Measurements from ENCODE around the gene GOLGA6L10.
"Not testable (repeated sequence)": the region's sequence is repeated elsewhere in the genome, so short reads cannot be mapped to it uniquely, and the experiment has no call there.

Gene GOLGA6L10

DNA sequence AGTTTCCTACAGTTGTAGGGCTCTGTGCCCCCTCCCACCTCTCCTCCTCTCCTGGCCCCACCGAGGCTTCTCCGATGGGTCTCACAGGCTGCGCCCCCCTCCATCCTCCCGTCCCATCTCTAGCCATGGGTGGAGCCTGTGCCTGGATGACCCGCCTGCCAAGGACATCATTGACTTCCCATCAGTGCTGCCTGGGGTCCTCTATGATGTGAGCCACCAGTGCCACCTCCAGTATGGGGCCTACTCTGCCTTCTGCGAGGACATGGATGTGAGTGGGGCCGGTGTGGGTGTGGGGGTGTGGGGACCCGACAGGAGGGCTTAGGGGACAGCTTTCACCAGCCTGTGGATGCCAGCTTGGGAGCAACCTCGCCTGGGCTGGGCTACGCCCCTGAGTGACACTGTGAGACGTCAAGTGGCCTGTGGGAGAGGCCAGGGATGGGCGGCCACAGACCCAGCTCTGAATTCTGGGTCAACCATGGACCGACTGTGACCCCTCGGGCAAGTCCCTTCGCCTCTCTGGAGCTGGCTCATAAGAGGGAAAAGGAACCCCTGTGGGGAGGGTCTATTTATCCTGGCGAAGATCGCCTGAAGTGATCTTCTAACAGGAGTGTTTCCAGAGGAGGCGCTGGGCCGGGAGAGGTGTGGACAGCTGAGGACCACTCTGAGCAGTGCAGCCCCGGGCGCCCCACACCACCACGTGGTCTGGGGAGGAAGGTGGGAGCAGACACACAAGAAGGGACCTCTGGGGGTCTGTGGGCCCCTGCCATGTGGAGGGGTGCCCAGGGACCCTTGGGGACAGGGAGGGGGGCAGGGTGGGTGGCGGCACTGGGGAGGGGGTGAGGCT, 32.8 kb downstream of the GOLGA6L10 start:
- DNase-seq: not testable (repeated sequence)

- DNase-seq: no peak
Measured at GRCh38 chr15:82315519-82316246, 33.6 kb downstream of the GOLGA6L10 start.

GRCh38 chr15:82314769-82315518, 34.3 kb downstream of the GOLGA6L10 start:
- no peak for DNase-seq

DNA sequence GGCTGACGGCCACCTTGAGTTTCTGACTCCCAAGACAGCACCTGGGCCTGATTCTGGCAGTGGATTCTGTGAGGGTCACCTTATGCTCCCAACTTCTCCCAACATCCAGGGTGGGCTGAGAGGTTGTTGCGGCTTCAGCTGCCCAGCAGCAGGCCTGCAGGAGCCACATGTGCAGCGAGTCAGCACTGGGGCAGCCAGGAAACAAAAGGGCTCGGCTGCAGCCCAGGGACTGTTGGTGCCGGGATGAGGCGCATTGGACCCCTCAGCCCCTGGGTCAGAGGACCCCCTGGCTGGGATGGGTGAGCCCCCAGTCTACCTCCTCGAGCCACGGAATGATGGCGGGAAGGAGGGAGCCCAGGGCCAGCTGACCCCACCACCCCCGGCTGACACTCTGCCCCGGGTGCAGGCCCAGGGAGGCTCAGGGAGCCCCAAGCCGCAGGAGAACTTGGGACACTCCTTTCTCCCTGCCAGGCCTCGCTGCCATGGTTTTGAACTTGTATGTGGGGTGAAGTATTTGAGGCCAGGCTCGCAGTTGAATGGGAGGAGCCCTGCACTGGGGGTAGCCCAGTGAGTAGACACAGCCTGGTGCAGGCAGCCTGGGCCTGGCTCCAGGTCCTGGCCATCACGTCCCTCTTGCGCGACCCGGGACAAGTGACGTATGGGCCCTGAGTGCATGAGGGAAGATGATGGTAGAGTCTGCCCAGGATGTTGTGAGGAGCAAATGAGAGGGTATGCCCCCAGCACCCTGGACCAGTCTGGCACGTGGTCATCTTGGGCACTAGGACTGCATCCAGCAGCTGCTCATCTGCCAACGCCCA, 35.1 kb downstream of the GOLGA6L10 start:
- DNase-seq: not testable (repeated sequence)

DNA sequence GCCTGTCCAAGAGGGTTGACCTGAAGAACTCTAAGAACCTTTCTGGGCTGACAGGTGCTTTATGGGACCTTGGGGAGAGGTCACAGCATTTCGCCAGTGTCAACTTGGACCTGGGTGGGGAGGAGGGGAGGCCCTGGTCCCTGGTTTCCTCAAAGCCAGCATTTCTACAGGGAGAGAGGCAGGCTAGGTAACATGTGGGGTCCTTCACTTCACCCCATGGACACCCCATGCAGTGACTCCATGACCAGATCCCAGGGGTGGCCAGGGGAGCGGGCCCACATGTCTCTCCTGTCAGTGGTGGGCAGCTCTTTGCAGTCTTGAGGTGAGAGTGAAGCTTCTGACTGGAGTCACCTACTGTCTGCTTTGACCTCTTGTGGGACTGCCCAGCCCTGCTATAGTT, 35.8 kb downstream of the GOLGA6L10 start:
- DNase-seq: no peak

- DNase-seq: no peak
Measured at GRCh38 chr15:82312586-82313349, 36.5 kb downstream of the GOLGA6L10 start.

DNA sequence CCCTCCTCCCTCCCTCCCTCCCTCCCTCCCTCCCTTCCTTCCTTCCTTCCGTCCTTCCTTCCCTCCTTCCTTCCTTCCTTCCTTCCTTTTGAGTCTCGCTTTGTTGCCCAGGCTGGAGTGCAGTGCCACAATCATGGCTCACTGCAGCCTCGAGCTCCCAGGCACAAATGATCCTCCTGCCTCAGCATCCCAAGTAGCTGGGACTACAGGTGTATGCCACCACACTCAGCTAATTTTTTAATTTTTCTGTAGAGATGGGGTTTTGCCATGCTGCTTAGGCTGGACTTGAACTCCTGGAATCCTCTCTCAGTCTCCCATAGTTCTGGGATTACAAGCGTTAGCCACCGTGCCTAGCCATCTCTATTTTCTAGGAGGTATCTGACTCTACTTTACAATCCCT, 38.0 kb downstream of the GOLGA6L10 start:
- not testable (repeated sequence) for DNase-seq

GRCh38 chr15:82309802-82310201, 39.5 kb downstream of the GOLGA6L10 start:
- no peak for DNase-seq

- no peak for DNase-seq
Measured at GRCh38 chr15:82307714-82308081, 41.6 kb downstream of the GOLGA6L10 start.

- no peak for DNase-seq
Measured at GRCh38 chr15:82306791-82307713, 42.2 kb downstream of the GOLGA6L10 start.

GRCh38 chr15:82305621-82306048, 43.6 kb downstream of the GOLGA6L10 start:
- DNase-seq: no peak

- no peak for DNase-seq
Measured at GRCh38 chr15:82304778-82305090, 44.5 kb downstream of the GOLGA6L10 start.

- DNase-seq: no peak
Measured at GRCh38 chr15:82303956-82304777, 45.1 kb downstream of the GOLGA6L10 start.

DNA sequence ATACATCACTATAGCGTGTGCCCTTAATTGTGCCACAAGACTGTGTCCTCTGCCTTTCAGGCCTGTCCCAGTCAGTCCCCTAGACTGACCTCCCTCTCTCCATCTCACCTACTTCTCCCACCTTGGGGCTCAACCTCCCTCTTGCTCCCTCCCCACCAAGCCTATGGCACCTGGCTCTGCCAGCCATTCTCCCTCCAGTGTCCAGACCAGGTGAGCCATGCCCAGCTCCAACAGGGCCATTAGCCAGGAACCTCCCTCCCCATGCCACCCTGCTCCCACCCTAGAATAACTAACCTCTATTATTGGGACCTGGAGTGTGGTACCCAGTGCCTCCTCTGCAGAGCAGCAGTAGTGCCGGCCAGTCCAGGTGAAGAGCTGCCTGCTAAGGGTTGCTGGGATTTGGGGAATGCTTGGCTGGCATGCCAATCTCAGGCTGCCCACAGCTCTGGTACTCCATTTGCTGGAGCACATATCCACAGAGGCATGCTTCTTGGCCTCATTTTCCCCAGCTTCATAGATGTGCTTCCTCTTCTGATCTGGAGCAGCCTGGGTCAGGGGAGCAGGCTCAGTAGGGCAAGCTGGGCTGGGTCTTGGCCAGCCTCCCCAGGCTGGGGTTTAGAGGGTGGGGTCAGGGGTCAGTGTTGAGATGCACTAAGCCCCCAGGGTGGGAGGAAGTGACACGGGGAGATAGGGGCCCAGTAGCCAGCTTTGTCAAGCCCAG, 47.8 kb downstream of the GOLGA6L10 start:
- DNase-seq: no peak

DNA sequence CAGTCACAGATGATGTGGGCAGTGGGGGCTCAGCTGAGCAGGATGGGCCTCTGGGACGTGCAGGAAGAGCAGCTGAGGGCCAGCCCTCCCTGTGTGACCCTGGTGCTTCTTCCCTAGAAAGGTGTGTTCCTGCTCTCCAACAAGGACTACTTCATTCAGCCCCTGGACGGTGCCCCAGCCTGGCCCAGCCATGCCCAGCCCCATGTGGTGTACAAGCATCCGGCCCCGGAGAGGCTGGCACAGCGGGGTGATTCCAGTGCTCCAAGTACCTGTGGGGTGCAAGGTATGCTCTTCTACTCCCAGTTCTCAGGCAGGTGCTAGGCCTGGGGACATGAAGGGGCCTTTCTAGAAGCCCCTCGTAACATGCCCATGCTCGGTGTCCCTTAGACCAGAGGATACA, 48.4 kb downstream of the GOLGA6L10 start:
- no peak for DNase-seq

- not testable (repeated sequence) for DNase-seq
Measured at GRCh38 chr15:82300326-82300725, 48.9 kb downstream of the GOLGA6L10 start.

DNA sequence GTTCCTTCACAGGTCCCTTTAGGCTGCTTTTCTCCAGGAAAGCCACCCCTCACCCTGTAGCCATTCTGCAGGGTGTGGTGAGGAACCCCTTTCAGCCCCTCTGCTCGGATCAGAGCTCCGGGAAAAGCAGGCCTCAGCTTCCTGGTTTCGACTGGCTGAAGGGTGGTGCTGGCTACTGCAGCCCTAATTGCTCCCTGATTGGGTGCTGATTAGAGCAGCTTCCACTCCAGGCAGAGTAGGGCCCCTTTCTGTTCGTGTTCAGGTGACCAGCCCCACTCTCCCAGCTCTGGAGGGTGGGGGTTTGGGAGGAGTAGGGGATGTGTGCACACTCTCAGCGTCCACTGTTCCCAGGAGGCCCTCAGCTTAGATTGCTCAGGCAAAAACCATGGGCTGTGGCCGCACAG, 49.8 kb downstream of the GOLGA6L10 start:
- DNase-seq: not testable (repeated sequence)

GRCh38 chr15:82298520-82298919, 50.8 kb downstream of the GOLGA6L10 start:
- no peak for DNase-seq

- DNase-seq: no peak
Measured at GRCh38 chr15:82298032-82298431, 51.2 kb downstream of the GOLGA6L10 start.
